Measurements from ENCODE around the gene BRD7. TPM values are rescaled to one million over a fixed set of nuclear protein-coding genes. Genes with fewer than 3 reads are reported as not detected.

Gene BRD7
- total and polyA plus RNA-seq, 2 of the 13 experiments (the other 11 are each of a cell fraction or from before 2014, with no cell fraction given) = 82.3 to 149 TPM

DNA sequence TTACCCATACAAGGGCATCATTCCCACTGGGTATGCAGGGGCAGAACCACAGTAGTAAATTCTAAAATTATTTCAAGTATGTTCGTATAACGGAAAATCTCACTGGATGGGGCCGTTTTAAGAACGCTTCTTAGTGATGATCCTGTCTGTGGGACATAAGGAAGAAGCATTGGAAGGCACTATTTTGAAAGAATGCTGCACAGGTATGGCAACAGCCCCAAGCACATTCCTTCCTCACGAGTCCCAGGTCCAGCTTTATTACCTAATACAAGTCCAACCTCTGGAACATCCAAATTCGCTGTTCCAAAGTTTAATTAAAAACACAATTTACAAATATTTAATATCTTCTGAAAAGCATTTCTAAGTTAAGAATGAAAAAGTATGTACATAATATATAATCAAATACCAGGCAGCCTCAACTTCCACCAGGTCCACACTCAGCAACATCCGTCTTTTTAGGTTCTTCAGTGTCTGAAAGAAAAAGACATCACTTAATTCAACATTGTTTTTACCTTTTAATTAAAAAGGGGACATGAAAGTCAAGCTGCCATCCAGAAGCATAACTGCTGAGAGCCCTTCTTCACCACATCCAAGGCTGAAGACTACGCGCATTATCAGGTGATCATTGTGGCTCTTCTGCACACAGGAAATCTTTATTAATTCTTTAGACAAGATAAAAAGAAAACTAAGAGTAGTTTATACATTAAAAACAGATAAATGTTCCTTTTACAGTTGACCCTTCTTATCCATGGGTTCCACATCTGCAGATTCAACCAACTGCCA is 49.8 kb downstream of the BRD7 start (continued):
- TF ChIP-seq ZBTB37 (CRISPR knock-in tag; IDR thresholded peaks at IDR 0.05) (no peak), FOXP1 (IDR thresholded peaks at IDR 0.05) (no peak), FOXP1 (CRISPR knock-in tag; IDR thresholded peaks at IDR 0.05) (no peak), ATF2 (CRISPR knock-in tag; IDR thresholded peaks at IDR 0.05) (no peak)
- TF ChIP-seq, protein P1, sequence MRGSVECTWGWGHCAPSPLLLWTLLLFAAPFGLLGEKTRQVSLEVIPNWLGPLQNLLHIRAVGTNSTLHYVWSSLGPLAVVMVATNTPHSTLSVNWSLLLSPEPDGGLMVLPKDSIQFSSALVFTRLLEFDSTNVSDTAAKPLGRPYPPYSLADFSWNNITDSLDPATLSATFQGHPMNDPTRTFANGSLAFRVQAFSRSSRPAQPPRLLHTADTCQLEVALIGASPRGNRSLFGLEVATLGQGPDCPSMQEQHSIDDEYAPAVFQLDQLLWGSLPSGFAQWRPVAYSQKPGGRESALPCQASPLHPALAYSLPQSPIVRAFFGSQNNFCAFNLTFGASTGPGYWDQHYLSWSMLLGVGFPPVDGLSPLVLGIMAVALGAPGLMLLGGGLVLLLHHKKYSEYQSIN (CRISPR knock-in tag; IDR thresholded peaks at IDR 0.05; ENCODE audit: borderline replicate concordance) = no peak
- TF ChIP-seq, protein P2, sequence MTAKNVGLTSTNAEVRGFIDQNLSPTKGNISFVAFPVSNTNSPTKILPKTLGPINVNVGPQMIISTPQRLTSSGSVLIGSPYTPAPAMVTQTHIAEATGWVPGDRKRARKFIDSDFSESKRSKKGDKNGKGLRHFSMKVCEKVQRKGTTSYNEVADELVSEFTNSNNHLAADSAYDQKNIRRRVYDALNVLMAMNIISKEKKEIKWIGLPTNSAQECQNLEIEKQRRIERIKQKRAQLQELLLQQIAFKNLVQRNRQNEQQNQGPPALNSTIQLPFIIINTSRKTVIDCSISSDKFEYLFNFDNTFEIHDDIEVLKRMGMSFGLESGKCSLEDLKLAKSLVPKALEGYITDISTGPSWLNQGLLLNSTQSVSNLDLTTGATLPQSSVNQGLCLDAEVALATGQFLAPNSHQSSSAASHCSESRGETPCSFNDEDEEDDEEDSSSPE (CRISPR knock-in tag; IDR thresholded peaks at IDR 0.05) = no peak

All from HepG2 (cell line).